HG02852 (cell line): ENCODE measurements around the gene EPHA1.

ENCODE experiments used
- ATAC-seq: cut with Tn5 transposase; IDR thresholded peaks from one replicate; pipeline ENCODE4 v1.9.1; 2021; ENCODE audit warnings: mild to moderate bottlenecking, moderate library complexity; ENCODE audit not compliant: unreplicated experiment

EPHA1 gene

DNA sequence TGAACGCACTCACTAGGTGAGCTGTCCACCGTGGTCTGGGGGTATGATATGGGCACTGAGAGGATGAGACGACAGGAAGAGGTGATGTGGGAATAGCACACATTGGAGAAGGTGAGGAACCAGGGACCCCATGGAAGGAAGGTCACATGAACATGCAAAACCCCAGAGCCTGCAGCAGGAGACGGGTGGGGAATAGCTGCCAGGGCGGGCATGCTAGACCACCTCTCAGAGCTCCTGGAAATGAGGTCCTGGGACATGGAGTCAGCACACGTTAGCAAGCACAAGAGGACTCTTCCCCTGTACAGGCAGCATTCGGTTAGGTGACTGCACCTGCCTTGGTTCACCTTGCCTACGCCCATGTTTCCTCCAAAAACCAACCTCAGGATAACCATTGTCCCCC lies 54.3 kb downstream of the EPHA1 start:
- no peak for ATAC-seq

DNA sequence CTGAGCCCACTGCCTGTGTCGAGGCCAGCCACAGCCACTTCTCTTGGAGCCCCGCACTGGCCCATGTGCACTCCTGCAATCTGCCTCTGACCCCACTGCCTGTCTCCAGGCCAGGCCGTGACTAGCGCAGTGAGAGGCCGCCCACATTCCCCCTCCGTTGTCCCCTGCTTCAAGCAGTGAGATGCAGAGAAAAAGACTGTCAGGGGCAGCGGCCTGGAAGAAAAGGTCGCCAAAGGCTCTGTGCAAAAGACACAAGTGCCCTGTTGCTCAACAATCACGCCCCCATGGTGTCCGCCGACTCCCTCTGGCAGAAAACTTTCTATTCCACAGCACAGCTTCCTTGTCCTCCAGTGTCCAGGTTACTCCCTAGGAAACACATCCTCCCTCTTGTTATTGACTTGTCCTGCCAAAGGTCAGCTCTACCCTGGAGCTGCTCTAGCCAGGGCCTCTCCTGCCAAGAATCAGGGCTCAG lies 56.1 kb downstream of the EPHA1 start:
- ATAC-seq = no peak

DNA sequence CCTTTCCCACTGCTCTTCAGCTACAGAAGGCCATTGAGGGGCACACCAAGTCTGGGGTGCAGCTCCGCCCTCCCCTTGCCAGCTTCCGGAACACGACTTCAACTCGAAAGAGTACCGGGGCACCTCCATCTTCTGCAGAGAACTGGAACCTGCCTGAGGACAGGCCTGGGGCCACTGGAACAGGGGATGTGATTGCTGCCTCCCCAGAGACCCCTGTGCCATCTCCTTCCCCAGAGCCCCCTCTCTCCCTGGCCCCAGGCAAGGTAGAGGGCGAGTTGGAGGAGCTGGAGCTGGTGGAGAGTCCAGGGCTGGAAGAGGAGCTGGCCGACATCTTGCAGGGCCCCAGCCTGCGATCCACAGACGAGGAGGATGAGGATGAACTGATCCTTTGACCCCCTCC lies 57.1 kb downstream of the EPHA1 start:
- ATAC-seq = no peak

DNA sequence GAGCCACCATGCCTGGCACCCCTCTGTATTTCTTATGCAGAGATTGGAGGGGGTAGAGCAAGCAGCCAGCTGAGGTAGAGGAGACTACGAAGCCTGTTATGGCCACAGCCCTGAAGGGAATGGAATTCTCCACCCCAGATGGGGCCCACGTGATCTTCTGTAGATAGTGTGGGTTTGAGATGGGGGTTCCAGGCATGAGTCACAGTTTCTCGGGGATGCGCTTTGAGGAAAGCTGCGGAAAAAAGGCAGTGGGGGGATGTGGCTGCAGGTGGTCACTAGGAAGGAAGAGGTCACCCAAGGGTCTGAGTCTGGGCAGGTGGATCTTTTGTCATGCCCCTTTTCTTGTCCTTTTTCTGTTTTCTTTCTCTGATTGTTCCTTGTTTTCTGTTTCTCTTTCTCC lies 57.6 kb downstream of the EPHA1 start:
- no peak for ATAC-seq

DNA sequence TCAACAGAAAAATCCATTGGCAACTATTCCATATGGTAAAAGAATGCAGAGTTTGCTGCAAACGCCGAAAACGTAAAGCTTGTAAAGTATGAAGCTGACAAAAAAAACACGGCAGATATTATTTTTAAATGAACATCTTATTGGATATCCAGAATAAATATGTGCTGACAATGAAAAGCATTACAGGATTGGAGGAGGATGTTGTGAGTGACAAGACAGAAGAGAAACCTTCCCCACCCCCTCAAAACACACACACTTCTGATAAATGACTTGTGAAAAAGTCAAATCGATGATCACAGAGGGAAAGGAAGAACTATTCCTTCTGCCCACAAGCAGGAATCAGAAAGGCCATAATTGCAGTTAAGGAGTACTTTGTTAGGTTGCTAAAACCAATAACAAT lies 60.7 kb downstream of the EPHA1 start:
- ATAC-seq = no peak

DNA sequence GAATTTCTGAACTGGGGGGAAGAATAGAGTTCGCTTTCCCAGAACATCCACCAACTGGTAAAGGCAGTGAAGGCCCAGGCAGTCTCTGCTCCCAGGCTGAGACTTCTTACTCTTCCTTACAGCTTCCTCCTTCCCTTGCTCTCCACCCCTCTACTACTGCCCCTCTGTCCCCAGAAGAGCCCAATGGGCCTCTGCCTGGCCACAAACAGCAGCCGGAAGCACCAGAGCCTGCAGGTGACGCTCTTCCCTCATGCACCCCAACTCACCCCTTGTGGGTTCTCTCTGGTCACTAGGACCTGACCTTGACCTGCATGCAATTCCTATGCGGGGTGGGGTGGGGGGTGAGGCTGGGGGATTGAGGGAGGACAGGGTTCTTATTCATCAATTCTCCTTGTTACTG lies 62.6 kb downstream of the EPHA1 start:
- ATAC-seq = no peak

DNA sequence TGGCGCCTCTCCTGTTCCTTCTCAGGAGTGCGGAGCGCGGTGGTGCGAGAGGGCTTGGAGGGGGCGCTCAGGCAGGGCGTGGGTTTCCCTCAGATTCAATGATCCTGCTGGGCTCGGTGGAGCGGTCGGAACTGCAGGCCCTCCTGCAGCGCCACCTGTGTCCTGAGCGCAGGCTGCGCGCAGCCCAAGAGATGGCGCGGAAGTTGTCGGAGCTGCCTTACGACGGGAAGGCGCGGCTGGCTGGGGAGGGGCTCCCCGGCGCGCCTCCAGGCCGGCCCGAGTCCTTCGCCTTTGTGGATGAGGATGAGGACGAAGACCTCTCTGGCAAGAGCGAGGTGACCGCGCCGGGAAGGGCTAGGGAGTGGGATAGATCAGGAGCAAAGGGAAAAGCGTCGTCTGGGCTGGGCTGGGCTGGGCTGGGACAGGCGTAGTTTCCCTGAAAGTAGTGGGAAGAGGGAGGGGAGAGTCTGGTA lies 63.2 kb downstream of the EPHA1 start:
- ATAC-seq = no peak

DNA sequence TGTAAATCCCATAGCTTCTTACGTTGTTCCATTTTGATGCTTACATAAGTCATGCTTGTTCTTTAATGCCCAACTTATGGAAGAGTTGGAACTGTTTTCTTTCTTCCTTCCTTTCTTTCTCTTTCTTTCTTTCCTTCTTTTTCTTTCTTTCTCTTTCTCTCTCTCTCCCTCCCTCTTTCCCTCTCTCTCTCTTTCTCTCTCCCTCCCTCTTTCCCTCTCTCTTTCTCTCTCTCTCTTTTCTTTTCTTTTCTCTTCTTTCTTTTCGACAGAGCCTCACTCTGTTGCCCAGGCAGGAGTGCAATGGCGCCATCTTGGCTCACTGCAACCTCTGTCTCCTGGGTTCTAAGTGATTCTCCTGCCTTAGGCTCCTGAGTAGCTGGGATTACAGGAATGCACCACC lies 65.1 kb downstream of the EPHA1 start:
- no peak for ATAC-seq

DNA sequence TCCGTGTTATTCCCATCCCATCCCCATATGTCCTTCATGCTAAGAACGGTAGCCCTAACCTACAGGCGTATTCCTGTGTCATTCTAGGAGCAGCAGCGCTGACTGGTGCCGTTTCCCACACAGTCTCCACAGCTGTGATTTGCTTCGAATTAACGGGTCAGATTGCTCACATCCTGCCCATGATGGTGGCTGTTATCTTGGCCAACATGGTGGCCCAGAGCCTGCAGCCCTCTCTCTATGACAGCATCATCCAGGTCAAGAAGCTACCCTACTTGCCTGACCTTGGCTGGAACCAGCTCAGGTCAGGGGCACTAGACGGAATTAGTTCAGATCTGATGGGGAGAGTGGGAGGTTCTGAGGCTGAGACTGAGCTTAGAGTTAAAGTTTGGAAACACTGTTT lies 66.8 kb downstream of the EPHA1 start:
- no peak for ATAC-seq
